HCT116 (cell line): ENCODE measurements around the gene ABCC2. TPM values are rescaled to one million over a fixed set of nuclear protein-coding genes. Genes with fewer than 3 reads are reported as not detected.

Experiments used
- ATAC-seq: fragments of 200-7000 bp; cut with Tn5 transposase; 2 replicates; pipeline ENCODE4 v1.9.1; 2020; ENCODE audit warnings: mild to moderate bottlenecking, moderate library complexity
- BruUV-seq: library from RNA; stranded (reverse); fragments of 400-500 nt; replicated peaks from 2 replicates; lab custom pipeline; 2021; lab: Mats Ljungman, UMichigan
- CTCF ChIA-PET: fragments of 300-600 bp; sonication (Branson Sonifier 250); formaldehyde crosslinking; loops from one replicate; lab custom pipeline; 2021; ENCODE audit warnings: antibody characterized with exemption; lab: Charles Lee
- POLR2A ChIA-PET: fragments of 300-600, 350-600 bp; sonication (Branson Sonifier 250); formaldehyde crosslinking; loops from one replicate; lab custom pipeline; 2021; ENCODE audit warnings: antibody characterized with exemption; lab: Charles Lee
- RAD21 ChIA-PET, 2 experiments: fragments of 300-600 bp; sonication (Branson Sonifier 250); formaldehyde crosslinking; loops; one replicate each; lab custom pipeline; 2023; ENCODE audit warnings: low total read pairs in 2 of 2; ENCODE audit not compliant: uncharacterized antibody in 2 of 2, unreplicated experiment in 2 of 2, low non-redundant PET in 1 of 2; lab: Charles Lee
- DNase-seq: peaks from one replicate; pipeline ENCODE4 v3.0.0-alpha.2; 2010; ENCODE audit warnings: low read depth, low spot score
- H2AFZ ChIP-seq: fragments of 200-600 bp; shearing (Covaris generic), sonication (generic); 2 replicates; pipeline ENCODE4 v1.6.1; 2017; ENCODE audit warnings: low read depth, mixed run types, mixed read lengths, antibody characterized with exemption, low read length; ENCODE audit not compliant: poor library complexity, severe bottlenecking
- H3K27ac ChIP-seq: 2 replicates; pipeline ENCODE4 v1.5.1; 2012; ENCODE audit warnings: low read depth, low read length
- H3K27me3 ChIP-seq: fragments of 200-600 bp; sonication (generic); 2 replicates; pipeline ENCODE4 v1.6.1; 2016; ENCODE audit warnings: mixed run types, low read length, mixed read lengths; ENCODE audit not compliant: insufficient read depth
- H3K36me3 ChIP-seq, 2 experiments: fragments of 200-500 bp in 1 of 2; fragments of 200-600 bp in 1 of 2; sonication (Bioruptor generic) in 1 of 2; sonication (generic) in 1 of 2; 2 replicates each; pipeline versions ENCODE4 v1.5.1 to v1.6.1; 2014 to 2016; ENCODE audit warnings: low read length in 2 of 2, inconsistent platforms in 1 of 2, mixed read lengths in 1 of 2, mixed run types in 1 of 2; ENCODE audit not compliant: insufficient read depth in 2 of 2, control insufficient read depth in 1 of 2
- H3K4me1 ChIP-seq, 2 experiments: fragments of 200-600 bp in 1 of 2; sonication (generic) in 1 of 2; 2 replicates each; pipeline versions ENCODE4 v1.5.1 to v1.6.1; 2012 to 2017; ENCODE audit warnings: low read length in 2 of 2, inconsistent platforms in 1 of 2, mild to moderate bottlenecking in 1 of 2, mixed read lengths in 1 of 2, mixed run types in 1 of 2, moderate library complexity in 1 of 2; ENCODE audit not compliant: insufficient read depth in 2 of 2, control insufficient read depth in 1 of 2
- H3K4me2 ChIP-seq: fragments of 200-600 bp; sonication (generic); 2 replicates; pipeline ENCODE4 v1.6.1; 2017; ENCODE audit warnings: mixed run types, low read length, mixed read lengths
- H3K4me3 ChIP-seq, 2 experiments: fragments of 200-600 bp in 1 of 2; sonication (generic) in 1 of 2; replicated peaks in 1 of 2; 2 replicates each; pipeline ENCODE4 v1.5.1; 2011 to 2016; ENCODE audit warnings: low read length in 2 of 2, control low read depth in 1 of 2, low read depth in 1 of 2, mild to moderate bottlenecking in 1 of 2, mixed read lengths in 1 of 2, mixed run types in 1 of 2
- H3K79me2 ChIP-seq: fragments of 200-600 bp; sonication (generic); 2 replicates; pipeline ENCODE4 v1.6.1; 2017; ENCODE audit warnings: mild to moderate bottlenecking, mixed run types, low read length, moderate library complexity, mixed read lengths; ENCODE audit not compliant: insufficient read depth
- H3K9ac ChIP-seq: fragments of 200-600 bp; sonication (generic); 2 replicates; pipeline ENCODE4 v1.6.1; 2016; ENCODE audit warnings: low read length, mixed read lengths
- H3K9me2 ChIP-seq: fragments of 200-600 bp; sonication (generic), shearing (Covaris generic); 2 replicates; pipeline ENCODE4 v1.6.1; 2017; ENCODE audit warnings: mixed run types, mild to moderate bottlenecking, moderate library complexity; ENCODE audit not compliant: insufficient read depth
- H3K9me3 ChIP-seq, 2 experiments: fragments of 200-500 bp in 1 of 2; fragments of 200-600 bp in 1 of 2; sonication (Bioruptor generic) in 1 of 2; sonication (generic) in 1 of 2; 2 replicates each; pipeline ENCODE4 v1.6.1; 2014 to 2017; ENCODE audit warnings: low read length in 2 of 2, mixed read lengths in 2 of 2, inconsistent platforms in 1 of 2, low read depth in 1 of 2, mild to moderate bottlenecking in 1 of 2, mixed run types in 1 of 2, moderate library complexity in 1 of 2; ENCODE audit not compliant: control insufficient read depth in 1 of 2, insufficient read depth in 1 of 2
- H4K20me1 ChIP-seq: fragments of 200-600 bp; sonication (generic), shearing (Covaris generic); 2 replicates; pipeline ENCODE4 v1.6.1; 2017; ENCODE audit warnings: mixed run types, mild to moderate bottlenecking, moderate library complexity; ENCODE audit not compliant: insufficient read depth
- CEBPB ChIP-seq: IDR thresholded peaks from 2 replicates; pipeline ENCODE4 v1.6.1; 2012; ENCODE audit warnings: low read depth
- EGR1 ChIP-seq: IDR thresholded peaks from 2 replicates; pipeline ENCODE4 v1.6.1; 2012; ENCODE audit warnings: low read depth
- ELF1 ChIP-seq: IDR thresholded peaks from 2 replicates; pipeline ENCODE4 v1.6.1; 2012; ENCODE audit warnings: low read depth, borderline replicate concordance
- EZH2 ChIP-seq: fragments of 200-600 bp; sonication (generic); IDR thresholded peaks from 2 replicates; pipeline ENCODE4 v1.6.1; 2017; ENCODE audit warnings: antibody characterized with exemption, mixed run types
- EZH2phosphoT487 ChIP-seq: fragments of 200-600 bp; IDR thresholded peaks from 2 replicates; pipeline ENCODE4 v1.6.1; 2018; ENCODE audit warnings: antibody characterized with exemption, borderline replicate concordance
- FOSL1 ChIP-seq: IDR thresholded peaks from 2 replicates; pipeline ENCODE4 v1.6.1; 2012; ENCODE audit warnings: low read depth
- POLR2A ChIP-seq: IDR thresholded peaks from 2 replicates; pipeline ENCODE4 v1.7.0; 2011; ENCODE audit warnings: borderline replicate concordance; ENCODE audit not compliant: insufficient read depth, insufficient read length; ENCODE audit errors: extremely low read depth
- POLR2AphosphoS5 ChIP-seq: IDR thresholded peaks from 2 replicates; pipeline ENCODE4 v1.6.1; 2011; ENCODE audit warnings: mild to moderate bottlenecking, low read depth, low read length, moderate library complexity
- RAD21 ChIP-seq: IDR thresholded peaks from 2 replicates; pipeline ENCODE4 v1.6.1; 2012; ENCODE audit warnings: low read depth, mild to moderate bottlenecking
- SIN3A ChIP-seq: IDR thresholded peaks from 2 replicates; pipeline ENCODE4 v1.6.1; 2012; ENCODE audit warnings: low read depth
- YY1 ChIP-seq: IDR thresholded peaks from 2 replicates; pipeline ENCODE4 v1.6.1; 2011; ENCODE audit warnings: low read length, low read depth, moderate library complexity, mild to moderate bottlenecking; ENCODE audit not compliant: insufficient replicate concordance; ENCODE audit errors: extremely low read depth
- ZFX ChIP-seq: fragments of 450-650 bp; IDR thresholded peaks from 2 replicates; pipeline ENCODE4 v1.6.1; 2017
- ZNF274 ChIP-seq: fragments of 200-500 bp; sonication (Bioruptor generic); IDR thresholded peaks from 2 replicates; pipeline ENCODE4 v1.6.1; 2014; ENCODE audit warnings: mild to moderate bottlenecking, low read depth, low read length, inconsistent platforms
- intact Hi-C: fragments of 100-400 bp; cut with micrococcal nuclease; formaldehyde crosslinking; loops from 2 replicates; pipeline ENCODE4 v1.10.0; 2022
- total RNA-seq: library from RNA; stranded (reverse); gene quantifications from one replicate; pipeline ENCODE4 v1.2.1, GENCODE V29; 2021; ENCODE audit not compliant: unreplicated experiment
- TF ChIP-seq, protein P1 (sequence below): IDR thresholded peaks from 2 replicates; pipeline ENCODE4 v1.6.1; 2012; ENCODE audit warnings: low read depth
- TF ChIP-seq, protein P2 (sequence below): IDR thresholded peaks from 2 replicates; pipeline ENCODE4 v1.6.1; 2012

ABCC2 gene
- total RNA-seq, 1 experiment from 2014 or later = 88.2 TPM

DNA sequence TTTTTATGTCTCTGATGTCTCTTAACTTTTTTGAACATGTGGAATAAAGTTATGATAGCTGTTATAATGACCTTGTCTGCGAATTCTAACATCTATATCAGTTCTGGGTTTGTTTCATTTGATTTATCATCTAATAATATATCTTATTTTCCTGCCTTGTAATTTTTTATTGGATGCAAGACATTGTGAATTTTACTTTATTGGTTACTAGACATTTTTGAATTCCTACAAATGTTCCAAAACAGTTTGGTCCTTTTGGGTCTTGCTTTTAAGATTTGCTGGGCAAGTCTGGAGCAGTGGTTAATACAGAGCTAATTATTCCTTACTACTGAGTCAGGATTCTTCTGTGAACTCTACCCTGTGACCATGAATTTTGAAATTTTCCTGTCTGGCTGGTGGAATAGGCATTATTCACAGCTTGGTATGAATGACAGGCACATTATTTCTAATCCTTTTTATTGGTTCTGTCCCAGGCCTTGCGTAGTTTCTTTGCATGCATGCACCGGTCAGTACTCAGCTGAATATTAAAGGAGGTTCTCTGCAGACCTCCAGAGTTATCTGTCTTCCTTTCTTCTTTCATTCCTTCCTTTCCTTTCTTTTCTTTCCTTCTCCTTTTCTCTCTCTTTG is 41.4 kb upstream of the ABCC2 start:
- intact Hi-C loops = no loop called here
- no peak overlapping the region for H3K27ac ChIP-seq
- RAD21 ChIA-PET = no interaction called here
- no TSS peak for BruUV-seq
- no peak overlapping the region for H3K4me3 ChIP-seq
- peaks cover 15 to 30% of the 10 kb centered on the region in 2 experiments for H3K4me1 ChIP-seq
- no peaks in the 10 kb centered on the region for H3K27me3 ChIP-seq
- no peaks in the 10 kb centered on the region for H3K9me2 ChIP-seq
- CTCF ChIA-PET = interaction anchor here (0.8 to 1.5 kb wide), 2 partner anchors 9 to 20 kb away, joined by 3 read pairs; partner anchors contain the start of genes COX15 and CUTC
- ATAC-seq = no peak
- peaks cover 10 to 26% of the 10 kb centered on the region in 2 experiments; a peak in 3 of 4 replicates for H3K9me3 ChIP-seq
- peaks cover 91 to 92% of the 10 kb centered on the region in 2 experiments for H3K36me3 ChIP-seq
- H4K20me1 ChIP-seq = no peaks in the 10 kb centered on the region
- POLR2A ChIA-PET = interaction anchor here (1.0 to 1.6 kb wide), 2 partner anchors 8 to 9 kb away, joined by 3 to 4 read pairs; partner anchors contain the start of genes COX15 and CUTC
- no peak for DNase-seq
- H3K4me2 ChIP-seq = no peak overlapping the region
- no peak overlapping the region for H3K9ac ChIP-seq
- TF ChIP-seq POLR2AphosphoS5 (no peak), ZNF274 (no peak), SIN3A (no peak), YY1 (no peak), FOSL1 (no peak), EZH2 (no peak), ELF1 (no peak)
- H3K79me2 ChIP-seq = peaks cover 75% of the 10 kb centered on the region
- no peak overlapping the region for H2AFZ ChIP-seq

DNA sequence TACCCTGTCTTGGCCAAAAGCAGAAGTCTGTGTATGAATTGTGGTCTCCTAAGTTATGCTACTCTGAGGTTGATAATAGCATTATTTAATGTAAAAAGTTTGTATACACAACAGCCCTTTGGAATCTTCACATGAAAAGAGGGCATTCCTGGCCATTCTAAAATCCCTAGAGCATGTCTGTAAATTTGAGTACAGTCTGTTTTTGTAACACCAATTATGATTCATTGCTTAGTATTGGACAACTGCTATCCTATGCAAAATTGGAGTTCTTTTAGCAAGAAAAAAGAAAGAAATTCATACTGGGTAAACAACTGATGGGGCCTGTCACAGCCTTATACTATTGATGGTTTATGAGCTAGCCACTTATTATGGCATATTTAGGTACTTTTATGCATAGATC is 40.2 kb upstream of the ABCC2 start:
- H3K36me3 ChIP-seq = peaks cover 85 to 89% of the 10 kb centered on the region in 2 experiments
- CTCF ChIA-PET = interaction anchor here (1.5 to 1.8 kb wide), 2 partner anchors 10 to 19 kb away, joined by 3 to 5 read pairs; partner anchors contain the start of gene CUTC
- TF ChIP-seq EZH2 = no peak
- no peak for TF ChIP-seq POLR2AphosphoS5
- TF ChIP-seq, protein P1, sequence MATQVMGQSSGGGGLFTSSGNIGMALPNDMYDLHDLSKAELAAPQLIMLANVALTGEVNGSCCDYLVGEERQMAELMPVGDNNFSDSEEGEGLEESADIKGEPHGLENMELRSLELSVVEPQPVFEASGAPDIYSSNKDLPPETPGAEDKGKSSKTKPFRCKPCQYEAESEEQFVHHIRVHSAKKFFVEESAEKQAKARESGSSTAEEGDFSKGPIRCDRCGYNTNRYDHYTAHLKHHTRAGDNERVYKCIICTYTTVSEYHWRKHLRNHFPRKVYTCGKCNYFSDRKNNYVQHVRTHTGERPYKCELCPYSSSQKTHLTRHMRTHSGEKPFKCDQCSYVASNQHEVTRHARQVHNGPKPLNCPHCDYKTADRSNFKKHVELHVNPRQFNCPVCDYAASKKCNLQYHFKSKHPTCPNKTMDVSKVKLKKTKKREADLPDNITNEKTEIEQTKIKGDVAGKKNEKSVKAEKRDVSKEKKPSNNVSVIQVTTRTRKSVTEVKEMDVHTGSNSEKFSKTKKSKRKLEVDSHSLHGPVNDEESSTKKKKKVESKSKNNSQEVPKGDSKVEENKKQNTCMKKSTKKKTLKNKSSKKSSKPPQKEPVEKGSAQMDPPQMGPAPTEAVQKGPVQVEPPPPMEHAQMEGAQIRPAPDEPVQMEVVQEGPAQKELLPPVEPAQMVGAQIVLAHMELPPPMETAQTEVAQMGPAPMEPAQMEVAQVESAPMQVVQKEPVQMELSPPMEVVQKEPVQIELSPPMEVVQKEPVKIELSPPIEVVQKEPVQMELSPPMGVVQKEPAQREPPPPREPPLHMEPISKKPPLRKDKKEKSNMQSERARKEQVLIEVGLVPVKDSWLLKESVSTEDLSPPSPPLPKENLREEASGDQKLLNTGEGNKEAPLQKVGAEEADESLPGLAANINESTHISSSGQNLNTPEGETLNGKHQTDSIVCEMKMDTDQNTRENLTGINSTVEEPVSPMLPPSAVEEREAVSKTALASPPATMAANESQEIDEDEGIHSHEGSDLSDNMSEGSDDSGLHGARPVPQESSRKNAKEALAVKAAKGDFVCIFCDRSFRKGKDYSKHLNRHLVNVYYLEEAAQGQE = no peak
- no peak for TF ChIP-seq CEBPB
- TF ChIP-seq RAD21 = no peak
- TF ChIP-seq, protein P2, sequence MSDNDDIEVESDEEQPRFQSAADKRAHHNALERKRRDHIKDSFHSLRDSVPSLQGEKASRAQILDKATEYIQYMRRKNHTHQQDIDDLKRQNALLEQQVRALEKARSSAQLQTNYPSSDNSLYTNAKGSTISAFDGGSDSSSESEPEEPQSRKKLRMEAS = no peak
- TF ChIP-seq EZH2phosphoT487 = no peak
- no peak for TF ChIP-seq EGR1
- no peak for TF ChIP-seq ZFX
- no peak for TF ChIP-seq POLR2A
- no peak for TF ChIP-seq YY1

More for the DNA sequence above, 40.2 kb upstream of the ABCC2 start:
- Histone ChIP-seq H3K27me3 (no peaks in the 10 kb centered on the region), H3K9me3 (peaks cover 10 to 26% of the 10 kb centered on the region in 2 experiments; a peak in 3 of 4 replicates), H3K79me2 (peaks cover 69% of the 10 kb centered on the region), H2AFZ (no peak overlapping the region), H4K20me1 (no peaks in the 10 kb centered on the region), H3K9me2 (no peaks in the 10 kb centered on the region), H3K4me3 (no peak overlapping the region), H3K27ac (peak overlapping the region; percentile 7; the same call in 1 of the 2 replicates), H3K4me2 (peak overlapping the region; percentile 3; the same call in 1 of the 2 replicates), H3K4me1 (peaks cover 15 to 30% of the 10 kb centered on the region in 2 experiments), H3K9ac (no peak overlapping the region)
- DNase-seq (no peak), ATAC-seq (no peak)
- intact Hi-C loops = no loop called here
- no TSS peak for BruUV-seq
- ChIA-PET RAD21 (interaction anchor here in 1 of 2 experiments (1.2 kb wide), 1 partner anchor 10 kb away, joined by 4 read pairs; the partner anchor contains the start of genes COX15 and CUTC), POLR2A (interaction anchor here (1.6 to 2.0 kb wide), 2 partner anchors 9 to 10 kb away, joined by 4 to 17 read pairs; partner anchors contain the start of genes COX15 and CUTC)
